Measurements from ENCODE around the gene TNRC6A. TPM values are rescaled to one million over a fixed set of nuclear protein-coding genes. Genes with fewer than 3 reads are reported as not detected.

Gene TNRC6A
- total and polyA plus RNA-seq, 2 of the 13 experiments (the other 11 are each of a cell fraction or from before 2014, with no cell fraction given) = 30.9 to 43.6 TPM

GRCh38 chr16:24838554-24839266 lies 109.3 kb downstream of the TNRC6A start (continued):
- no peak for TF ChIP-seq PRDM4 (CRISPR knock-in tag; IDR thresholded peaks at IDR 0.05; ENCODE audit: borderline replicate concordance)
- TF ChIP-seq NFATC3 (CRISPR knock-in tag; IDR thresholded peaks at IDR 0.05) = no peak
- TF ChIP-seq YEATS2 (CRISPR knock-in tag; IDR thresholded peaks at IDR 0.05; ENCODE audit: borderline replicate concordance) = peak; percentile 49; the same call in 1 of the 2 replicates
- no peak for TF ChIP-seq FOXK1 (CRISPR knock-in tag; IDR thresholded peaks at IDR 0.05; ENCODE audit: borderline replicate concordance, low read depth)
- peak; percentile 30; the same call in 1 of the 2 replicates for TF ChIP-seq NCOA2 (CRISPR knock-in tag; IDR thresholded peaks at IDR 0.05)
- peak; percentile 51 for TF ChIP-seq HOXA3 (CRISPR knock-in tag; IDR thresholded peaks at IDR 0.05)
- peak; percentile 34; the same call in 1 of the 2 replicates for TF ChIP-seq ZNF547 (CRISPR knock-in tag; IDR thresholded peaks at IDR 0.05)
- 0 out of 2 replicates have a peak, but pooled peaks have one; percentile 33 for TF ChIP-seq KAT8 (CRISPR knock-in tag; IDR thresholded peaks at IDR 0.05)
- 0 out of 2 replicates have a peak, but pooled peaks have one; percentile 16 for TF ChIP-seq HOMEZ (CRISPR knock-in tag; IDR thresholded peaks at IDR 0.05; ENCODE audit: low read depth)
- no peak for TF ChIP-seq HIC2 (CRISPR knock-in tag; IDR thresholded peaks at IDR 0.05; ENCODE audit: low read depth)
- no peak for TF ChIP-seq NFE2L1 (CRISPR knock-in tag; IDR thresholded peaks at IDR 0.05; ENCODE audit: borderline replicate concordance)
- TF ChIP-seq ZFP90 (CRISPR knock-in tag; IDR thresholded peaks at IDR 0.05; ENCODE audit: borderline replicate concordance) = 0 out of 2 replicates have a peak, but pooled peaks have one; percentile 78
- TF ChIP-seq ZSCAN31 (CRISPR knock-in tag; IDR thresholded peaks at IDR 0.05; ENCODE audit: low read depth) = no peak
- TF ChIP-seq ZNF280D (CRISPR knock-in tag; IDR thresholded peaks at IDR 0.05) = no peak
- TF ChIP-seq ZFP1 (CRISPR knock-in tag; IDR thresholded peaks at IDR 0.05) = no peak
- TF ChIP-seq ZNF562 (CRISPR knock-in tag; IDR thresholded peaks at IDR 0.05; ENCODE audit: borderline replicate concordance) = no peak
- TF ChIP-seq NFE2 (CRISPR knock-in tag; IDR thresholded peaks at IDR 0.05) = peak; percentile 94
- TF ChIP-seq ZNF550 (CRISPR knock-in tag; IDR thresholded peaks at IDR 0.05; ENCODE audit: borderline replicate concordance) = no peak
- TF ChIP-seq FOXP1 (IDR thresholded peaks at IDR 0.05) = no peak
- 0 out of 2 replicates have a peak, but pooled peaks have one; percentile 4 for TF ChIP-seq FOXP1 (CRISPR knock-in tag; IDR thresholded peaks at IDR 0.05)
- TF ChIP-seq JUND (CRISPR knock-in tag; IDR thresholded peaks at IDR 0.05) = 0 out of 2 replicates have a peak, but pooled peaks have one; percentile 15
- TF ChIP-seq SAP130 (CRISPR knock-in tag; IDR thresholded peaks at IDR 0.05; ENCODE audit: low read depth) = peak; percentile 74
